22Rv1 (cell line): ENCODE results near the gene CPNE4.

Experiments
- CTCF ChIP-seq: fragments of 450-650 bp; IDR thresholded peaks from 2 replicates; pipeline ENCODE4 v1.5.1; 2017; ENCODE audit warnings: mild to moderate bottlenecking
- ZFX ChIP-seq: fragments of 450-650 bp; IDR thresholded peaks from 2 replicates; pipeline ENCODE4 v1.6.1; 2017; ENCODE audit warnings: antibody characterized with exemption, borderline replicate concordance

GRCh38 chr3:132037056-132037455 lies 2.2 kb upstream of the CPNE4 start:
- TF ChIP-seq CTCF (no peak), ZFX (no peak)
